Cardiac muscle cell (in vitro differentiated cells and primary cell): ENCODE measurements around the gene ODC1. TPM values are rescaled to one million over a fixed set of nuclear protein-coding genes. Genes with fewer than 3 reads are reported as not detected.

Experiments
- DNase-seq, 2 donors: peaks; one replicate each; pipeline versions ENCODE4 v3.0.0 to v3.0.0-alpha.2; 2010 to 2017; ENCODE audit warnings: low read depth in 1 of 2, low spot score in 1 of 2
- H3K27ac ChIP-seq: fragments of 200-600 bp; sonication (generic); 2 replicates; pipeline ENCODE4 v1.5.1; 2016
- H3K27me3 ChIP-seq: fragments of 200-600 bp; sonication (generic); 2 replicates; pipeline ENCODE4 v1.6.0; 2016; ENCODE audit warnings: control low read depth
- H3K36me3 ChIP-seq: fragments of 200-600 bp; sonication (generic); 2 replicates; pipeline ENCODE4 v1.5.1; 2016; ENCODE audit warnings: control low read depth
- H3K4me1 ChIP-seq: fragments of 200-600 bp; sonication (generic); 2 replicates; pipeline ENCODE4 v1.8.1; 2017; ENCODE audit warnings: low read depth, mild to moderate bottlenecking, mixed run types
- H3K4me3 ChIP-seq: fragments of 200-600 bp; sonication (generic); 2 replicates; pipeline ENCODE4 v1.5.1; 2016; ENCODE audit warnings: mild to moderate bottlenecking
- H3K9me3 ChIP-seq: fragments of 200-600 bp; sonication (generic); 2 replicates; pipeline ENCODE4 v1.5.1; 2017; ENCODE audit warnings: low read depth, mild to moderate bottlenecking, control low read depth
- polyA plus RNA-seq: library from polyadenylated mRNA; unstranded; fragments of >200 nt; fragmentation: Nextera tagmentation; extraction: Ambion mirVana; gene quantifications from 2 replicates; pipeline ENCODE4 v1.2.1, GENCODE V29; 2016
- total RNA-seq: library from RNA; depleted of rRNA; stranded (reverse); fragments of >200 nt; gene quantifications from 2 replicates; pipeline ENCODE4 v1.2.3, GENCODE V29; 2016
- TF ChIP-seq, protein P1 (sequence below): IDR thresholded peaks from 2 replicates; pipeline ENCODE4 v1.5.1; 2012; ENCODE audit warnings: low read depth, mild to moderate bottlenecking, low read length

The ODC1 gene
- total and polyA plus RNA-seq, 2 experiments from 2014 or later = 117 to 129 TPM

DNA sequence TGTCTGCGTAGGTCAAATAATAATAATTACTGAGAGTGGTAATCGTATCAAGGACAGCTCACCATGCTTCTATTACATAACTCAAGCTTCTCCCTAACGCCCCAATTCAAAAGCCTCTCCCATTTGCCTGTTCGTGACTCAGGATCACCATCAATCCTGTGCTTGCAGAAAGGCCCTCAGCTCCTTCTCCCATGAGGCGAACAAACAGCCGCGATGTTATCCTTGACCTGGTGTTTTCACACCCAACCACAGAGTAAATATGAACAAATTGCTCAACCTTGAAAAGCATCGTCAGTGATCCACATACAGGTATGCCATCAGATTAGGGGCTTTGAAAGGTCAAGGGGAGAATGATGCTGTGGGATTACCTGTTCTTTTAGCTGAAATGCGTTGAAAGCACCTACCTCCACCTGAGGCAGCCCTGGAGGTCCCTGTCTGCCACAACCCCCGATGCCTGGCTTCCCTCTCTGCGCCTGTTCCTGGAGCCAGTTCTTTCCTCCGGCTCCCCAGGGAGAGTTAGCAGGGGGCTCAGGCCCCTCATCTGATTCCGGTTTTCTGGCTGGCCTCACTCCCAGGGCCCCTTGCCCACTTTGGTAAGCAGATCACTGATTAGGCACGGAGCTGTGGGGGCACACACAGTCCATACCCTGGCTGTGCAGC lies 39.1 kb upstream of the ODC1 start:
- no peaks in the 10 kb centered on the region for H3K4me1 ChIP-seq
- no peaks in the 10 kb centered on the region for H3K9me3 ChIP-seq
- H3K27me3 ChIP-seq = peaks cover 33% of the 10 kb centered on the region
- H3K27ac ChIP-seq = no peak overlapping the region
- H3K4me3 ChIP-seq = no peak overlapping the region
- H3K36me3 ChIP-seq = no peaks in the 10 kb centered on the region
- TF ChIP-seq, protein P1, sequence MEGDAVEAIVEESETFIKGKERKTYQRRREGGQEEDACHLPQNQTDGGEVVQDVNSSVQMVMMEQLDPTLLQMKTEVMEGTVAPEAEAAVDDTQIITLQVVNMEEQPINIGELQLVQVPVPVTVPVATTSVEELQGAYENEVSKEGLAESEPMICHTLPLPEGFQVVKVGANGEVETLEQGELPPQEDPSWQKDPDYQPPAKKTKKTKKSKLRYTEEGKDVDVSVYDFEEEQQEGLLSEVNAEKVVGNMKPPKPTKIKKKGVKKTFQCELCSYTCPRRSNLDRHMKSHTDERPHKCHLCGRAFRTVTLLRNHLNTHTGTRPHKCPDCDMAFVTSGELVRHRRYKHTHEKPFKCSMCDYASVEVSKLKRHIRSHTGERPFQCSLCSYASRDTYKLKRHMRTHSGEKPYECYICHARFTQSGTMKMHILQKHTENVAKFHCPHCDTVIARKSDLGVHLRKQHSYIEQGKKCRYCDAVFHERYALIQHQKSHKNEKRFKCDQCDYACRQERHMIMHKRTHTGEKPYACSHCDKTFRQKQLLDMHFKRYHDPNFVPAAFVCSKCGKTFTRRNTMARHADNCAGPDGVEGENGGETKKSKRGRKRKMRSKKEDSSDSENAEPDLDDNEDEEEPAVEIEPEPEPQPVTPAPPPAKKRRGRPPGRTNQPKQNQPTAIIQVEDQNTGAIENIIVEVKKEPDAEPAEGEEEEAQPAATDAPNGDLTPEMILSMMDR = no peak
- DNase-seq = no peak

DNA sequence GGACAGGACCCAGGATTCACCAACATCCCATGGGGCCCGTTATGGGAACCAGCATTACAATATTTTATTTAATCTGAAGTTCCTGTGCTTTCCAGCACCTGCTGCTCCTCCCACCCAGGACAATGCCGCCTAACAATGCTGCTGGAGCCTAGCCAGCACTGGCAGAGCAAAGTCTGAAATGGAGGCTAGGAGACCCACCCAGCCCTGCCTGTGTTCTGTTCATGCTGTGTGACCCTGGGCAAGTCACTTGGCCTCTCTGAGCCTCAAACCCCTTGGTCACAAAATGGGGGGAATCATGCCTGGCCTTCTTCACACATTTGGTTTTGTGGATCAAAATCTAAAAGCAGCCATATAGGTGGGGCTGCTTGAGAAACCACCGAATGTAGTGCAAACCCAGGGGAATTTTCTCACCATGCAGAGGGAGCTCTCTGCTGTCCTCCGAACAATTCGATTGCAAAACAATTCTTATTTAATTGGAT lies 38.5 kb upstream of the ODC1 start:
- H3K36me3 ChIP-seq = no peaks in the 10 kb centered on the region
- TF ChIP-seq, protein P1 = no peak
- peaks cover 38% of the 10 kb centered on the region for H3K27me3 ChIP-seq
- H3K4me1 ChIP-seq = no peaks in the 10 kb centered on the region
- H3K27ac ChIP-seq = no peak overlapping the region
- H3K4me3 ChIP-seq = no peak overlapping the region
- no peaks in the 10 kb centered on the region for H3K9me3 ChIP-seq
- DNase-seq = no peak

DNA sequence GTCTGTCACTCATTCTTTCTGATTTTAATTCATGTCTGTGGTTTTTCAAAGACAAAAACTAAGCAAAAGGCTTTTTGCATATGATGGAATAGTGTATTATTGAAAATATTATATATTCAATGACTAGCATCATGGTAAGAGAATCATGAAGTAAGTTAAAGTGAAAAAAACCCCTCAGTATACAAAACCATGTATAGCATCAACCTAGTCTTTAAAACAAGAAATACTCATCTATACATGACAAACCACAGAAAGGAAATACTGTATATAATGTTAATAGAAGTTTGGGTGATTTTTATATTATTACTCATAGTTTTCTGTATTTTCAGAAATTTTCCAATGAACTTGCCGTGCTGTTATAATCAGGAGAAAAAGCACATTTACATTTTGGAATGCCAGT lies 38.0 kb upstream of the ODC1 start:
- Histone ChIP-seq H3K4me3 (no peak overlapping the region), H3K9me3 (no peaks in the 10 kb centered on the region), H3K4me1 (no peaks in the 10 kb centered on the region), H3K36me3 (no peaks in the 10 kb centered on the region), H3K27me3 (peaks cover 38% of the 10 kb centered on the region), H3K27ac (no peak overlapping the region)
- DNase-seq = no peak
- TF ChIP-seq, protein P1 = no peak

DNA sequence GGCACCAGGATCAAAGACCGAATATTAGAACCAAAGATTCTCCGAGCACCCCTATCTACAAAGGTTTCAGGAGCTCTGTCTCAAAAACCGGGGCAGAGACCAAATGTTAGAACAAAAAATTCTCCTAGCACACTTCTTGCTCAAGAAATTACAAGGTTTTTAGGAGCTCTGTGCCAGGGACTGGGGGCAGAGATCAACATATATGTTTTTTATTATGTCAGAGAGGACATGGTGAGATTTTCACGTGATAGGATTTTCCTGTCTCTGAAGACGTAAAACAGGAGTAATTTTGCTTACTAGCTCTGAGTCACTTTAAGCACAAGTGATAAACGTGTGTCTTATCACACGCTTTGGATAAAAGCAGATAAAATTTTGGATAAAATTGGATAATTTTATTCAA lies 34.8 kb upstream of the ODC1 start:
- TF ChIP-seq, protein P1 = no peak
- no peak overlapping the region for H3K27ac ChIP-seq
- no peak overlapping the region for H3K4me3 ChIP-seq
- H3K9me3 ChIP-seq = no peaks in the 10 kb centered on the region
- H3K27me3 ChIP-seq = peaks cover 56% of the 10 kb centered on the region
- H3K36me3 ChIP-seq = no peaks in the 10 kb centered on the region
- H3K4me1 ChIP-seq = no peaks in the 10 kb centered on the region
- DNase-seq = peak in 1 of 2 donors; percentile 18

DNA sequence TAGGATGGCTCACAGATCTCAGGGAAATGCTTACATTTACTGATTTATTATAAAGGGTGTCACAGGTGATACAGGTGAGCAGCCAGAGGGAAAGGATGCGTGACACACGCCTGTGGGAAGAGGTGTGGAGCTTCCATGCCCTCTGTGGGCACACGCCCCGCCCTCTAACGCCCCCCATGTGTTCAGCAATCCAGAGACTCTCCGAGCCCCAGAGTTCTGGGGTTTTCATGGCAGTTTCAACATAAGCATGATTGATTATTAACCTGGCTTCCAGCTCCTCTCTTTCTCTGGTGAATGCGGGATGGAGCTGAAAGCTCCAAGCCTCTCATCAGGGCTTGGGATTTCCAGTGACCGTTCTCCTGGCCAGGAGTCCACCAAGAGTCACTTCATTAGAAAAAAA lies 34.3 kb upstream of the ODC1 start:
- H3K9me3 ChIP-seq = no peaks in the 10 kb centered on the region
- H3K27me3 ChIP-seq = peaks cover 54% of the 10 kb centered on the region
- no peak overlapping the region for H3K4me3 ChIP-seq
- no peaks in the 10 kb centered on the region for H3K4me1 ChIP-seq
- H3K27ac ChIP-seq = no peak overlapping the region
- no peak for DNase-seq
- H3K36me3 ChIP-seq = no peaks in the 10 kb centered on the region
- TF ChIP-seq, protein P1 = no peak
